K562 (cell line): ENCODE results near the gene EEF1A1. TPM values are rescaled to one million over a fixed set of nuclear protein-coding genes. Genes with fewer than 3 reads are reported as not detected.

Experiments
- ADNP ChIP-seq: fragments of 200-800 bp; sonication (Bioruptor generic); IDR thresholded peaks from 2 replicates; pipeline ENCODE4 v1.6.1; 2016; ENCODE audit warnings: missing genetic modification characterization, missing compliant biosample characterization
- CAMTA2 ChIP-seq: fragments of 250-450 bp; sonication (Bioruptor Pico); conservative IDR thresholded peaks from 2 replicates; pipeline ENCODE4 v1.5.1; 2022
- FOXK2 ChIP-seq, 2 experiments: fragments of 450-650 bp; IDR thresholded peaks in 1 of 2; conservative IDR thresholded peaks in 1 of 2; 2 replicates each; pipeline ENCODE4 v1.6.1; 2016; ENCODE audit warnings: low read depth in 2 of 2, mild to moderate bottlenecking in 1 of 2
- GABPB2 ChIP-seq: fragments of 250-450 bp; sonication (Bioruptor Pico); conservative IDR thresholded peaks from 2 replicates; pipeline ENCODE4 v1.5.1; 2021; ENCODE audit warnings: mild to moderate bottlenecking
- HDAC2 ChIP-seq: fragments of 450-650 bp; IDR thresholded peaks from 2 replicates; pipeline ENCODE4 v1.6.1; 2016; ENCODE audit warnings: mild to moderate bottlenecking
- HNRNPL ChIP-seq: fragments of 200-400 bp; formaldehyde crosslinking; IDR thresholded peaks from 2 replicates; pipeline ENCODE4 v1.6.1; 2017; ENCODE audit warnings: low read depth, mild to moderate bottlenecking, low read length
- LARP7 ChIP-seq: fragments of 450-650 bp; IDR thresholded peaks from 2 replicates; pipeline ENCODE4 v1.6.1; 2016
- NR2F6 ChIP-seq: fragments of 450-650 bp; formaldehyde crosslinking; IDR thresholded peaks from 2 replicates; pipeline ENCODE4 v1.4.0; 2020; ENCODE audit warnings: mild to moderate bottlenecking
- PCBP2 ChIP-seq: fragments of 200-400 bp; formaldehyde crosslinking; IDR thresholded peaks from 2 replicates; pipeline ENCODE4 v1.6.1; 2018; ENCODE audit warnings: low read length, low read depth, mild to moderate bottlenecking, moderate library complexity; ENCODE audit not compliant: poor library complexity, severe bottlenecking
- POLR2B ChIP-seq: fragments of 450-650 bp; IDR thresholded peaks from 2 replicates; pipeline ENCODE4 v1.6.1; 2018; ENCODE audit warnings: low read depth; ENCODE audit not compliant: partially characterized antibody
- RAD21 ChIP-seq, 2 experiments: fragments of 250-450 bp in 1 of 2; fragments of 450-650 bp in 1 of 2; sonication (Bioruptor Pico) in 1 of 2; formaldehyde crosslinking in 1 of 2; IDR thresholded peaks in 1 of 2; conservative IDR thresholded peaks in 1 of 2; 2 replicates each; pipeline versions ENCODE4 v1.4.0 to v1.8.0; 2020 to 2022; ENCODE audit warnings: mild to moderate bottlenecking in 2 of 2, moderate library complexity in 1 of 2
- STAG1 ChIP-seq: sonication (generic); formaldehyde crosslinking; IDR thresholded peaks from 2 replicates; pipeline ENCODE4 v1.5.0; 2020; ENCODE audit warnings: missing genetic modification reagents, borderline replicate concordance
- TEAD1 ChIP-seq, 2 experiments: fragments of 450-650 bp in 1 of 2; sonication (generic) in 1 of 2; formaldehyde crosslinking; IDR thresholded peaks; 2 replicates each; pipeline versions ENCODE4 v1.4.0 to v1.8.0; 2020 to 2022; ENCODE audit warnings: mild to moderate bottlenecking in 2 of 2, missing genetic modification reagents in 1 of 2
- THRAP3 ChIP-seq: fragments of 450-650 bp; IDR thresholded peaks from 2 replicates; pipeline ENCODE4 v1.6.1; 2016; ENCODE audit warnings: mild to moderate bottlenecking, inconsistent platforms, borderline replicate concordance
- XRCC3 ChIP-seq: fragments of 450-650 bp; IDR thresholded peaks from 2 replicates; pipeline ENCODE4 v1.6.1; 2017; ENCODE audit warnings: mild to moderate bottlenecking, moderate library complexity
- XRCC5 ChIP-seq: fragments of 200-400 bp; formaldehyde crosslinking; IDR thresholded peaks from 2 replicates; pipeline ENCODE4 v1.6.1; 2017; ENCODE audit warnings: low read depth, mild to moderate bottlenecking, low read length
- ZC3H11A ChIP-seq: IDR thresholded peaks from 2 replicates; pipeline ENCODE4 v1.6.1; 2012; ENCODE audit warnings: low read depth, low read length, improper control_type of control experiment
- ZNF239 ChIP-seq: fragments of 250-450 bp; sonication (Bioruptor Pico); IDR thresholded peaks from 2 replicates; pipeline ENCODE4 v1.4.0; 2020; ENCODE audit warnings: mild to moderate bottlenecking
- ZNF408 ChIP-seq: fragments of 250-450 bp; sonication (Bioruptor Pico); IDR thresholded peaks from 2 replicates; pipeline ENCODE4 v1.4.0; 2020; ENCODE audit warnings: low read depth, mild to moderate bottlenecking, moderate library complexity
- ZNF436 ChIP-seq: fragments of 250-450, 450-650 bp; sonication (Bioruptor Pico); formaldehyde crosslinking; IDR thresholded peaks from 2 replicates; pipeline ENCODE4 v1.7.0; 2020; ENCODE audit warnings: mild to moderate bottlenecking
- ZNF695 ChIP-seq: fragments of 450-650 bp; formaldehyde crosslinking; IDR thresholded peaks from 2 replicates; pipeline ENCODE4 v1.4.0; 2020; ENCODE audit warnings: mild to moderate bottlenecking, moderate library complexity
- polyA plus RNA-seq, 8 experiments: library from polyadenylated mRNA; depleted of rRNA in 4 of 8; stranded (reverse) in 5 of 8; unstranded in 3 of 8; fragments of >200 nt; fragmentation: Nextera tagmentation in 2 of 8; fragmentation: Illumina TruSeq in 1 of 8; extraction: Ambion mirVana in 2 of 8; extraction: Trizol in 1 of 8; gene quantifications; 2 replicates each; pipeline versions ENCODE4 v1.2.1 to v1.2.3, GENCODE V29; 2011 to 2014; ENCODE audit warnings: inconsistent platforms in 1 of 8, missing spikeins in 1 of 8
- total RNA-seq, 7 experiments: library from RNA; depleted of rRNA in 6 of 7; stranded (reverse); fragments of >200 nt in 6 of 7; fragmentation: Illumina TruSeq in 2 of 7; extraction: Trizol in 2 of 7; gene quantifications; 2 replicates each; pipeline versions ENCODE4 v1.2.1 to v1.2.3, GENCODE V29; 2011 to 2021; ENCODE audit warnings: low replicate concordance in 1 of 7
- TF ChIP-seq, protein P1 (sequence below): fragments of 200-800 bp; sonication (Bioruptor generic); IDR thresholded peaks from 2 replicates; pipeline ENCODE4 v1.6.1; 2017; ENCODE audit warnings: missing genetic modification characterization, missing compliant biosample characterization
- TF ChIP-seq, protein P2 (sequence below), 2 experiments: fragments of 450-650 bp; IDR thresholded peaks; 2 replicates each; pipeline ENCODE4 v1.6.1; 2016
- TF ChIP-seq, protein P3 (sequence below): sonication (generic); formaldehyde crosslinking; IDR thresholded peaks from 2 replicates; pipeline ENCODE4 v1.8.0; 2022; ENCODE audit warnings: mild to moderate bottlenecking, missing genetic modification reagents
- TF ChIP-seq, protein P4 (sequence below): IDR thresholded peaks from 2 replicates; pipeline ENCODE4 v1.6.1; 2011; ENCODE audit not compliant: insufficient read length; ENCODE audit errors: extremely low read depth

The EEF1A1 gene
- total and polyA plus RNA-seq, 9 of the 15 experiments (the other 6 are each of a cell fraction or from before 2014, with no cell fraction given), result 6,453 to 17,323 (median 11,082) TPM

DNA sequence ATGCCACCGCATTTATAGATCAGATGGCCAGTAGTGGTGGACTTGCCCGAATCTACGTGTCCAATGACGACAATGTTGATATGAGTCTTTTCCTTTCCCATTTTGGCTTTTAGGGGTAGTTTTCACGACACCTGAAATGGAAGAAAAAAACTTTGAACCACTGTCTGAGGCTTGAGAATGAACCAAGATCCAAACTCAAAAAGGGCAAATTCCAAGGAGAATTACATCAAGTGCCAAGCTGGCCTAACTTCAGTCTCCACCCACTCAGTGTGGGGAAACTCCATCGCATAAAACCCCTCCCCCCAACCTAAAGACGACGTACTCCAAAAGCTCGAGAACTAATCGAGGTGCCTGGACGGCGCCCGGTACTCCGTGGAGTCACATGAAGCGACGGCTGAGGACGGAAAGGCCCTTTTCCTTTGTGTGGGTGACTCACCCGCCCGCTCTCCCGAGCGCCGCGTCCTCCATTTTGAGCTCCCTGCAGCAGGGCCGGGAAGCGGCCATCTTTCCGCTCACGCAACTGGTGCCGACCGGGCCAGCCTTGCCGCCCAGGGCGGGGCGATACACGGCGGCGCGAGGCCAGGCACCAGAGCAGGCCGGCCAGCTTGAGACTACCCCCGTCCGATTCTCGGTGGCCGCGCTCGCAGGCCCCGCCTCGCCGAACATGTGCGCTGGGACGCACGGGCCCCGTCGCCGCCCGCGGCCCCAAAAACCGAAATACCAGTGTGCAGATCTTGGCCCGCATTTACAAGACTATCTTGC, 725 bp downstream of the EEF1A1 start (continued):
- peak; percentile 71; the same call in 1 of the 2 replicates for TF ChIP-seq THRAP3
- peak; percentile 22; the same call in 1 of the 2 replicates for TF ChIP-seq STAG1 (CRISPR knock-in tag)
- no peak for TF ChIP-seq FOXK2 (conservative IDR thresholded peaks at IDR 0.05 in 1 of 2, IDR thresholded peaks at IDR 0.05 in 1 of 2; ENCODE audit: low read depth in 2 of 2)
- no peak for TF ChIP-seq ZNF436 (CRISPR knock-in tag)
- no peak for TF ChIP-seq NR2F6 (CRISPR knock-in tag)
- TF ChIP-seq HDAC2, result no peak
- no peak for TF ChIP-seq ZC3H11A
- TF ChIP-seq, protein P1, sequence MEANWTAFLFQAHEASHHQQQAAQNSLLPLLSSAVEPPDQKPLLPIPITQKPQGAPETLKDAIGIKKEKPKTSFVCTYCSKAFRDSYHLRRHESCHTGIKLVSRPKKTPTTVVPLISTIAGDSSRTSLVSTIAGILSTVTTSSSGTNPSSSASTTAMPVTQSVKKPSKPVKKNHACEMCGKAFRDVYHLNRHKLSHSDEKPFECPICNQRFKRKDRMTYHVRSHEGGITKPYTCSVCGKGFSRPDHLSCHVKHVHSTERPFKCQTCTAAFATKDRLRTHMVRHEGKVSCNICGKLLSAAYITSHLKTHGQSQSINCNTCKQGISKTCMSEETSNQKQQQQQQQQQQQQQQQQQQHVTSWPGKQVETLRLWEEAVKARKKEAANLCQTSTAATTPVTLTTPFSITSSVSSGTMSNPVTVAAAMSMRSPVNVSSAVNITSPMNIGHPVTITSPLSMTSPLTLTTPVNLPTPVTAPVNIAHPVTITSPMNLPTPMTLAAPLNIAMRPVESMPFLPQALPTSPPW (CRISPR knock-in tag), result peak; percentile 9; the same call in 1 of the 2 replicates
- TF ChIP-seq, protein P2, sequence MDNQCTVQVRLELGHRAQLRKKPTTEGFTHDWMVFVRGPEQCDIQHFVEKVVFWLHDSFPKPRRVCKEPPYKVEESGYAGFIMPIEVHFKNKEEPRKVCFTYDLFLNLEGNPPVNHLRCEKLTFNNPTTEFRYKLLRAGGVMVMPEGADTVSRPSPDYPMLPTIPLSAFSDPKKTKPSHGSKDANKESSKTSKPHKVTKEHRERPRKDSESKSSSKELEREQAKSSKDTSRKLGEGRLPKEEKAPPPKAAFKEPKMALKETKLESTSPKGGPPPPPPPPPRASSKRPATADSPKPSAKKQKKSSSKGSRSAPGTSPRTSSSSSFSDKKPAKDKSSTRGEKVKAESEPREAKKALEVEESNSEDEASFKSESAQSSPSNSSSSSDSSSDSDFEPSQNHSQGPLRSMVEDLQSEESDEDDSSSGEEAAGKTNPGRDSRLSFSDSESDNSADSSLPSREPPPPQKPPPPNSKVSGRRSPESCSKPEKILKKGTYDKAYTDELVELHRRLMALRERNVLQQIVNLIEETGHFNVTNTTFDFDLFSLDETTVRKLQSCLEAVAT (IDR thresholded peaks at IDR 0.05), result peak; percentile 55 to 59; a peak in 3 of 4 replicates
- peak; percentile 98 for TF ChIP-seq PCBP2
- TF ChIP-seq, protein P3, sequence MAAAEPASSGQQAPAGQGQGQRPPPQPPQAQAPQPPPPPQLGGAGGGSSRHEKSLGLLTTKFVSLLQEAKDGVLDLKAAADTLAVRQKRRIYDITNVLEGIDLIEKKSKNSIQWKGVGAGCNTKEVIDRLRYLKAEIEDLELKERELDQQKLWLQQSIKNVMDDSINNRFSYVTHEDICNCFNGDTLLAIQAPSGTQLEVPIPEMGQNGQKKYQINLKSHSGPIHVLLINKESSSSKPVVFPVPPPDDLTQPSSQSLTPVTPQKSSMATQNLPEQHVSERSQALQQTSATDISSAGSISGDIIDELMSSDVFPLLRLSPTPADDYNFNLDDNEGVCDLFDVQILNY, result 0 out of 2 replicates have a peak, but pooled peaks have one; percentile 35
- TF ChIP-seq TEAD1 (CRISPR knock-in tag; IDR thresholded peaks at IDR 0.05), result peak in 1 of 2 experiments; percentile 59; a peak in 2 of 4 replicates
- TF ChIP-seq XRCC5, result no peak
- TF ChIP-seq XRCC3, result no peak
- TF ChIP-seq ZNF408 (CRISPR knock-in tag), result no peak
- TF ChIP-seq ADNP (tag), result no peak
- TF ChIP-seq HNRNPL, result peak; percentile 97
- no peak for TF ChIP-seq POLR2B
- TF ChIP-seq, protein P4, sequence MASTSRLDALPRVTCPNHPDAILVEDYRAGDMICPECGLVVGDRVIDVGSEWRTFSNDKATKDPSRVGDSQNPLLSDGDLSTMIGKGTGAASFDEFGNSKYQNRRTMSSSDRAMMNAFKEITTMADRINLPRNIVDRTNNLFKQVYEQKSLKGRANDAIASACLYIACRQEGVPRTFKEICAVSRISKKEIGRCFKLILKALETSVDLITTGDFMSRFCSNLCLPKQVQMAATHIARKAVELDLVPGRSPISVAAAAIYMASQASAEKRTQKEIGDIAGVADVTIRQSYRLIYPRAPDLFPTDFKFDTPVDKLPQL, result no peak
- 0 out of 2 replicates have a peak, but pooled peaks have one; percentile 15 for TF ChIP-seq ZNF695 (CRISPR knock-in tag)
- no peak for TF ChIP-seq RAD21 (CRISPR knock-in tag; conservative IDR thresholded peaks at IDR 0.05 in 1 of 2, IDR thresholded peaks at IDR 0.05 in 1 of 2)
- no peak for TF ChIP-seq ZNF239 (CRISPR knock-in tag)
- no peak for TF ChIP-seq GABPB2
- 0 out of 2 replicates have a peak, but pooled peaks have one; percentile 29 for TF ChIP-seq CAMTA2 (CRISPR knock-in tag)
- TF ChIP-seq LARP7, result no peak
